ENCODE measurements around the gene SYT1. TPM values are rescaled to one million over a fixed set of nuclear protein-coding genes. Genes with fewer than 3 reads are reported as not detected.

SYT1 gene
- total RNA-seq, 2 donors from 2014 or later = 1.3 to 1.9 TPM

DNA sequence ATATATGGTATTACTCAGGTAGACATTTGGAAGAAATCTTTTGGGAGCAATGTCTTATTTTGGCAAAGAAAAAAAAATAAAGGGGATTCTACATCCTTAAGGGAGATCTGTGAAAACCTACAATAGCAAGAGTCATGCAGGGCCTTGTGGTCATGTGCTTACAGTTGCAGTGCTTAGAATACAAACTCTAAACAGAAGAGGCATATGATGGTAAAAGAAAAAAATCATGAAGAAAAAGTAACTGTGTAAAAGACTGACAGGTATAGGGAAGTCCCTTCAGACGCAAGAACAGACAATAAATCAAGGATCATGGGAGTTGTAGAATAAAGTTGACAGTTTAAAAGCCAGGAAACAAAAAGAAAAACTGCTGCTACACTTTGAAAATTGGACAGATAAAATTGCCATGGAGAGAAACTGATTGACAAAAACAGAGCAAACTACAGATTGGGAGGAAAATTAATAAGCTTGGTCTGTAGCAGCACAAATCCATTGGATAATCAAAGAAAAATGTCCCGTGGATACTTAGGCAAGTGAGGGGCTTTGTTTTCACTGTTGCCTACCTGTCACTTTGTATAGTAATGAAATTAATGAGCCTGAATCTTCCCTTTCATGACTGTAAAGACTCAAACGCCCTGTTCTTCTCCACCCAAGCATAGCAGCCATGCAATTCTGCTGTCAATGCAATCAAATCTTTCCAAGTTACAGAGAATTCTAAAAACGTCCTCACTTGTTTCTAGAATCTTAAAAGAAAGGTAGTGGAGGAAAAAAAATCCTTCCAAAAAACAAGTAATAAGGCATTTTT is 402.0 kb downstream of the SYT1 start:
- no peak for DNase-seq (ENCODE audit: low spot score)
- no peak overlapping the region for H3K27ac ChIP-seq
- no peaks in the 10 kb centered on the region for H3K4me1 ChIP-seq (ENCODE audit: control insufficient read depth in 1 of 2, low read depth in 2 of 2)
- H3K4me3 ChIP-seq = no peak overlapping the region
- TF ChIP-seq, protein P1, sequence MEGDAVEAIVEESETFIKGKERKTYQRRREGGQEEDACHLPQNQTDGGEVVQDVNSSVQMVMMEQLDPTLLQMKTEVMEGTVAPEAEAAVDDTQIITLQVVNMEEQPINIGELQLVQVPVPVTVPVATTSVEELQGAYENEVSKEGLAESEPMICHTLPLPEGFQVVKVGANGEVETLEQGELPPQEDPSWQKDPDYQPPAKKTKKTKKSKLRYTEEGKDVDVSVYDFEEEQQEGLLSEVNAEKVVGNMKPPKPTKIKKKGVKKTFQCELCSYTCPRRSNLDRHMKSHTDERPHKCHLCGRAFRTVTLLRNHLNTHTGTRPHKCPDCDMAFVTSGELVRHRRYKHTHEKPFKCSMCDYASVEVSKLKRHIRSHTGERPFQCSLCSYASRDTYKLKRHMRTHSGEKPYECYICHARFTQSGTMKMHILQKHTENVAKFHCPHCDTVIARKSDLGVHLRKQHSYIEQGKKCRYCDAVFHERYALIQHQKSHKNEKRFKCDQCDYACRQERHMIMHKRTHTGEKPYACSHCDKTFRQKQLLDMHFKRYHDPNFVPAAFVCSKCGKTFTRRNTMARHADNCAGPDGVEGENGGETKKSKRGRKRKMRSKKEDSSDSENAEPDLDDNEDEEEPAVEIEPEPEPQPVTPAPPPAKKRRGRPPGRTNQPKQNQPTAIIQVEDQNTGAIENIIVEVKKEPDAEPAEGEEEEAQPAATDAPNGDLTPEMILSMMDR (IDR thresholded peaks at IDR 0.05) = no peak
- H3K9me3 ChIP-seq = no peaks in the 10 kb centered on the region
- no peaks in the 10 kb centered on the region for H3K27me3 ChIP-seq (replicated peaks; ENCODE audit: insufficient read depth)
- H3K36me3 ChIP-seq = no peaks in the 10 kb centered on the region
- no peak for ATAC-seq (ENCODE audit: insufficient number of reproducible peaks, low FRiP score, low read depth)

DNA sequence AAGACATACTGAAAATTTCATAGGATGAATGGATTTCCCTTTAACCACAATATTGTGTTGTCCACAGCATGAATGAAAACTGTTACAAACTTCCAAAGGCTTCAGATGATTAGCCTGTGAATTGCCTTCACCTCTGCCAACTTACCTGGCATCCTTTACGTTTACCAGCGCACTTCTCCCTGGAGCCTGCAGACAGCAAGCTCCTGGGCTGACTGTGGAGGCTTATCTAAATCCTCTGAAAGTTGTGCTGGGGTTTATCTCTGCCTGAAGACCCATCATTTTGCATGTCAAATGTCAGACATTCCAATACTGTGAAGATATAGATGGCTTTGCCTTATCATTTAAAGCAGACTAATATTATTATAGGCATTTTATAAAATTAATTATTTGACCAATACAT is 403.0 kb downstream of the SYT1 start:
- Histone ChIP-seq H3K27ac (no peak overlapping the region), H3K27me3 (replicated peaks; ENCODE audit: insufficient read depth) (no peaks in the 10 kb centered on the region), H3K4me1 (ENCODE audit: control insufficient read depth in 1 of 2, low read depth in 2 of 2) (no peaks in the 10 kb centered on the region), H3K36me3 (no peaks in the 10 kb centered on the region), H3K4me3 (no peak overlapping the region), H3K9me3 (no peaks in the 10 kb centered on the region)
- ATAC-seq (ENCODE audit: insufficient number of reproducible peaks, low FRiP score, low read depth) = no peak
- no peak for DNase-seq (ENCODE audit: low spot score)
- TF ChIP-seq, protein P1 (IDR thresholded peaks at IDR 0.05) = no peak

DNA sequence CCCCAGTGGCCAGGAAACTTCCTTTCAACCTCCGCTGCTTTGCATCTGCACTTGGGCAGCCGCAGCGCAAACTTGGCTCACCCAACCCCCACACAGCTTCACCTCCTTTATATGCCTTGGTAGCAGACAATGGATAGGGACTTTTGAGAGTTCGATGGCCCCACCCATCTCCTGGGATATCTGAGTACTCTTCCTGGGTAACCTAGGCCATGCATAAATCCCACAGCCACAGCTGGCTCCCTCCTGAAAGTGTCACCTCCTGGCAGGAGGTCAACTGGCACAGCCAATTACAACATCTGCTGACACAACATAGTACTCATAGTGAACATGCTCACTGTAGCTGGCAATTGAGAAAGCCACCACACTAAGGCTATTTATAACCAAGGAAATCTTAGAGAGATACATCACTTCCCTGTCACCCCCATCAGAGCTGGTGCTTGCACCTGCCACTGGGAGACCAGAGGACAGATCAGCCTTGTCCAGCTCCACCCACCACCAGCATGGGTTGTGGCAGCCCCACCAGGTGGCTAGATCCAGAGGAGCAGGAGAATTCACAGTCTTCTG is 410.0 kb downstream of the SYT1 start:
- H3K4me3 ChIP-seq = no peak overlapping the region
- DNase-seq (ENCODE audit: low spot score) (no peak), ATAC-seq (ENCODE audit: insufficient number of reproducible peaks, low FRiP score, low read depth) (no peak)
- H3K27me3 ChIP-seq (replicated peaks; ENCODE audit: insufficient read depth) = no peaks in the 10 kb centered on the region
- H3K4me1 ChIP-seq (ENCODE audit: control insufficient read depth in 1 of 2, low read depth in 2 of 2) = no peaks in the 10 kb centered on the region
- H3K36me3 ChIP-seq = no peaks in the 10 kb centered on the region
- H3K9me3 ChIP-seq = no peaks in the 10 kb centered on the region
- TF ChIP-seq, protein P1 (IDR thresholded peaks at IDR 0.05) = no peak
- no peak overlapping the region for H3K27ac ChIP-seq

DNA sequence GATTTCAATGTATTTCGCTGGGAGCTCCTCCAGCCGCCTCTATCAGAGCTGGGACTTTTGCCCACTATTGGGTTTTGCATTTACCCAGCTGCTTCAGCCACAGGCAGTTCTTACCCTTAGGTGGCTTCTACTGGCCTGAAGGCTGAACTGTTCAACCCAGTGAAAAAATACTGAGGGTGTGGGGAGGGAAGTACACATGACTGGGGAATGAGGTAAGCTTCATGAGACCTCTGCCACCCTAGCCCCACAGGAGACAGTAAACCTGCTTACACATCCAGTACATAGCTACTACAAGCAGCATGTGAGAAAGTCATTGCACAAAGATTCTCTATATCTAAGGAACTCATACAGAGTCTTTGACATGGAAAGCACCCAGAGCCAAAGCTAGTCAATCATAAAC is 411.1 kb downstream of the SYT1 start:
- DNase-seq (ENCODE audit: low spot score) (no peak), ATAC-seq (ENCODE audit: insufficient number of reproducible peaks, low FRiP score, low read depth) (no peak)
- H3K4me1 ChIP-seq (ENCODE audit: control insufficient read depth in 1 of 2, low read depth in 2 of 2) = no peaks in the 10 kb centered on the region
- H3K4me3 ChIP-seq = no peak overlapping the region
- no peak overlapping the region for H3K27ac ChIP-seq
- no peaks in the 10 kb centered on the region for H3K27me3 ChIP-seq (replicated peaks; ENCODE audit: insufficient read depth)
- H3K36me3 ChIP-seq = no peaks in the 10 kb centered on the region
- H3K9me3 ChIP-seq = no peaks in the 10 kb centered on the region
- TF ChIP-seq, protein P1 (IDR thresholded peaks at IDR 0.05) = no peak

DNA sequence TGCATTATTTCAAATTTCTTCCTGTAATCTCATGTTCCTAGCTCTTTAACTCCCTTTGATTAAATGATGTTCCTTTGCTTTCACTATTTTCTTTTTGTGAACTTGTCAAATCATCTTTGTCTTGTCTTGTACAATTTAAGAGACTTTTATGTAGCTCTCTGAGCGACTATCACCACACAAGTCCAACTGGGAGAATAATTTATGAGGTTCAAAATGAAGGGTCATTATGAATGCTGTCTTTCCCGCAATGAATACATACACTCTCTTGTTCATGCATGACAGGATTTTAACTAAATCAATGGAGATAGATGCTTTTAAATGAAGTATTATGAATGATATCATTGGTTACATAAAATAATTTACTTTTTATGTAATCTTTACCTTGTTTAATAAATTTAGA is 418.8 kb downstream of the SYT1 start:
- TF ChIP-seq, protein P1 (IDR thresholded peaks at IDR 0.05) = no peak
- no peaks in the 10 kb centered on the region for H3K4me1 ChIP-seq (ENCODE audit: control insufficient read depth in 1 of 2, low read depth in 2 of 2)
- no peaks in the 10 kb centered on the region for H3K9me3 ChIP-seq
- ATAC-seq (ENCODE audit: insufficient number of reproducible peaks, low FRiP score, low read depth) (no peak), DNase-seq (ENCODE audit: low spot score) (no peak)
- H3K27me3 ChIP-seq (replicated peaks; ENCODE audit: insufficient read depth) = no peaks in the 10 kb centered on the region
- H3K36me3 ChIP-seq = no peaks in the 10 kb centered on the region
- H3K4me3 ChIP-seq = no peak overlapping the region
- no peak overlapping the region for H3K27ac ChIP-seq

Measured in thoracic aorta (tissue), 2 donors.